ENCODE results near the gene SFTA2.
A peak's percentile ranks its signal among the peaks of the same experiment; 100 is the strongest.

Gene SFTA2

GRCh38 chr6:30964075-30964474 lies 32.1 kb upstream of the SFTA2 start:
- H3K27ac ChIP-seq, result no peak overlapping the region
- H3K4me1 ChIP-seq, result peaks cover 0 to 32% (median 11%) of the 10 kb centered on the region in 10 experiments; a peak in 10 of 20 replicates
- H3K9me3 ChIP-seq (replicated peaks in 1 of 11), result no peaks in the 10 kb centered on the region
- no peak for TF ChIP-seq Cebpa-rat (IDR thresholded peaks at IDR 0.05)
- H3K27me3 ChIP-seq, result no peaks in the 10 kb centered on the region
- no peaks in the 10 kb centered on the region for H3K36me3 ChIP-seq
- H4K20me1 ChIP-seq, result no peaks in the 10 kb centered on the region
- no peak overlapping the region for H3K4me3 ChIP-seq
- H3K4me2 ChIP-seq, result peak overlapping the region in 2 of 11 experiments; percentile 27 to 45; a peak in 4 of 22 replicates
- H3K9ac ChIP-seq, result no peak overlapping the region

GRCh38 chr6:30963641-30964040 lies 31.7 kb upstream of the SFTA2 start:
- peak overlapping the region in 2 of 11 experiments; percentile 27 to 45; a peak in 3 of 22 replicates for H3K4me2 ChIP-seq
- H3K4me1 ChIP-seq, result peaks cover 0 to 29% (median 11%) of the 10 kb centered on the region in 10 experiments; a peak in 10 of 20 replicates
- no peak overlapping the region for H3K9ac ChIP-seq
- H3K9me3 ChIP-seq (replicated peaks in 1 of 11), result no peaks in the 10 kb centered on the region
- H3K4me3 ChIP-seq, result no peak overlapping the region
- no peak overlapping the region for H3K27ac ChIP-seq
- H4K20me1 ChIP-seq, result no peaks in the 10 kb centered on the region
- H3K36me3 ChIP-seq, result no peaks in the 10 kb centered on the region
- H3K27me3 ChIP-seq, result no peaks in the 10 kb centered on the region
- TF ChIP-seq Cebpa-rat (IDR thresholded peaks at IDR 0.05), result no peak

GRCh38 chr6:30962716-30963115 lies 30.7 kb upstream of the SFTA2 start:
- no peak overlapping the region for H3K9ac ChIP-seq
- no peaks in the 10 kb centered on the region for H3K36me3 ChIP-seq
- no peak for TF ChIP-seq Cebpa-rat (IDR thresholded peaks at IDR 0.05)
- no peak overlapping the region for H3K4me3 ChIP-seq
- peak overlapping the region in 6 of 11 experiments; percentile 3 to 50 (median 22); a peak in 2 of 22 replicates for H3K4me2 ChIP-seq
- no peak overlapping the region for H3K27ac ChIP-seq
- no peaks in the 10 kb centered on the region for H3K9me3 ChIP-seq (replicated peaks in 1 of 11)
- H4K20me1 ChIP-seq, result no peaks in the 10 kb centered on the region
- peaks cover 0 to 29% (median 11%) of the 10 kb centered on the region in 10 experiments; a peak in 10 of 20 replicates for H3K4me1 ChIP-seq
- no peaks in the 10 kb centered on the region for H3K27me3 ChIP-seq

GRCh38 chr6:30960907-30961673 lies 29.1 kb upstream of the SFTA2 start:
- no peak for TF ChIP-seq Cebpa-rat (IDR thresholded peaks at IDR 0.05)
- H3K4me3 ChIP-seq, result no peak overlapping the region
- no peak overlapping the region for H3K27ac ChIP-seq
- no peaks in the 10 kb centered on the region for H3K9me3 ChIP-seq (replicated peaks in 1 of 11)
- H3K9ac ChIP-seq, result no peak overlapping the region
- H3K4me2 ChIP-seq, result peak overlapping the region in 5 of 11 experiments; percentile 11 to 50 (median 29); a peak in 9 of 22 replicates
- H3K36me3 ChIP-seq, result no peaks in the 10 kb centered on the region
- H3K27me3 ChIP-seq, result peaks cover 0 to 15% (median 0%) of the 10 kb centered on the region in 11 experiments; a peak in 6 of 22 replicates
- H3K4me1 ChIP-seq, result peaks cover 5 to 34% (median 16%) of the 10 kb centered on the region in 10 experiments
- no peaks in the 10 kb centered on the region for H4K20me1 ChIP-seq

- peaks cover 0 to 34% (median 8%) of the 10 kb centered on the region in 11 experiments; a peak in 10 of 22 replicates for H3K27me3 ChIP-seq
- H3K36me3 ChIP-seq, result no peaks in the 10 kb centered on the region
- H3K4me2 ChIP-seq, result no peak overlapping the region
- no peak for TF ChIP-seq Cebpa-rat (IDR thresholded peaks at IDR 0.05)
- peaks cover 22 to 38% (median 32%) of the 10 kb centered on the region in 10 experiments for H3K4me1 ChIP-seq
- H3K27ac ChIP-seq, result no peak overlapping the region
- H3K4me3 ChIP-seq, result no peak overlapping the region
- no peak overlapping the region for H3K9ac ChIP-seq
- H4K20me1 ChIP-seq, result no peaks in the 10 kb centered on the region; a peak in 1 of 22 replicates
- no peaks in the 10 kb centered on the region for H3K9me3 ChIP-seq (replicated peaks in 1 of 11)
Measured at GRCh38 chr6:30957716-30958115, 25.7 kb upstream of the SFTA2 start.

GRCh38 chr6:30955367-30956042 lies 23.5 kb upstream of the SFTA2 start:
- Histone ChIP-seq H4K20me1 (no peaks in the 10 kb centered on the region; a peak in 1 of 22 replicates), H3K27me3 (peaks cover 0 to 43% (median 8%) of the 10 kb centered on the region in 11 experiments; a peak in 10 of 22 replicates), H3K27ac (peak overlapping the region; percentile 33 to 75 (median 63); a peak in 21 of 22 replicates), H3K9me3 (replicated peaks in 1 of 11) (peaks cover 0 to 15% (median 8%) of the 10 kb centered on the region in 11 experiments; a peak in 13 of 22 replicates), H3K9ac (peak overlapping the region; percentile 39 to 78 (median 72)), H3K36me3 (no peaks in the 10 kb centered on the region), H3K4me3 (peak overlapping the region; percentile 42 to 68 (median 56)), H3K4me1 (peaks cover 16 to 23% (median 21%) of the 10 kb centered on the region in 10 experiments), H3K4me2 (peak overlapping the region; percentile 81 to 95 (median 90))
- TF ChIP-seq Cebpa-rat (IDR thresholded peaks at IDR 0.05), result no peak

GRCh38 chr6:30954631-30955366 lies 22.8 kb upstream of the SFTA2 start:
- Histone ChIP-seq H3K27me3 (peaks cover 0 to 43% (median 8%) of the 10 kb centered on the region in 11 experiments; a peak in 10 of 22 replicates), H3K4me3 (peak overlapping the region; percentile 42 to 68 (median 56)), H3K4me1 (peaks cover 16 to 23% (median 21%) of the 10 kb centered on the region in 10 experiments), H4K20me1 (no peaks in the 10 kb centered on the region; a peak in 1 of 22 replicates), H3K9me3 (replicated peaks in 1 of 11) (peaks cover 0 to 22% (median 13%) of the 10 kb centered on the region in 11 experiments; a peak in 14 of 22 replicates), H3K36me3 (no peaks in the 10 kb centered on the region), H3K9ac (peak overlapping the region; percentile 39 to 78 (median 72); a peak in 21 of 22 replicates), H3K4me2 (peak overlapping the region; percentile 81 to 95 (median 90)), H3K27ac (peak overlapping the region; percentile 33 to 75 (median 63); a peak in 20 of 22 replicates)
- TF ChIP-seq Cebpa-rat (IDR thresholded peaks at IDR 0.05), result no peak

- Histone ChIP-seq H3K4me3 (no peak overlapping the region), H3K4me1 (peaks cover 16 to 23% (median 21%) of the 10 kb centered on the region in 10 experiments), H3K27ac (no peak overlapping the region), H3K4me2 (no peak overlapping the region), H3K9ac (no peak overlapping the region), H3K9me3 (replicated peaks in 1 of 11) (peaks cover 0 to 29% (median 19%) of the 10 kb centered on the region in 11 experiments; a peak in 15 of 22 replicates), H3K36me3 (no peaks in the 10 kb centered on the region), H3K27me3 (peaks cover 0 to 36% (median 8%) of the 10 kb centered on the region in 11 experiments; a peak in 10 of 22 replicates), H4K20me1 (no peaks in the 10 kb centered on the region; a peak in 1 of 22 replicates)
- TF ChIP-seq Cebpa-rat (IDR thresholded peaks at IDR 0.05), result no peak
Measured at GRCh38 chr6:30951907-30952469, 20.0 kb upstream of the SFTA2 start.
